OCI-LY1 (cell line): Measurements from ENCODE around the gene HYDIN.

Source experiments
- EZH2 ChIP-seq: fragments of 200-600 bp; sonication (generic), shearing (Covaris generic); IDR thresholded peaks from 2 replicates; pipeline ENCODE4 v1.8.0; 2017; ENCODE audit warnings: borderline replicate concordance, mixed run types, mild to moderate bottlenecking, antibody characterized with exemption, low read length, moderate library complexity, mixed read lengths
- TF ChIP-seq, protein P1 (sequence below): fragments of 200-600 bp; sonication (generic), shearing (Covaris generic); IDR thresholded peaks from 2 replicates; pipeline ENCODE4 v1.5.1; 2017; ENCODE audit warnings: mild to moderate bottlenecking, antibody characterized with exemption, low read length, moderate library complexity, mixed read lengths

- TF ChIP-seq, protein P1, sequence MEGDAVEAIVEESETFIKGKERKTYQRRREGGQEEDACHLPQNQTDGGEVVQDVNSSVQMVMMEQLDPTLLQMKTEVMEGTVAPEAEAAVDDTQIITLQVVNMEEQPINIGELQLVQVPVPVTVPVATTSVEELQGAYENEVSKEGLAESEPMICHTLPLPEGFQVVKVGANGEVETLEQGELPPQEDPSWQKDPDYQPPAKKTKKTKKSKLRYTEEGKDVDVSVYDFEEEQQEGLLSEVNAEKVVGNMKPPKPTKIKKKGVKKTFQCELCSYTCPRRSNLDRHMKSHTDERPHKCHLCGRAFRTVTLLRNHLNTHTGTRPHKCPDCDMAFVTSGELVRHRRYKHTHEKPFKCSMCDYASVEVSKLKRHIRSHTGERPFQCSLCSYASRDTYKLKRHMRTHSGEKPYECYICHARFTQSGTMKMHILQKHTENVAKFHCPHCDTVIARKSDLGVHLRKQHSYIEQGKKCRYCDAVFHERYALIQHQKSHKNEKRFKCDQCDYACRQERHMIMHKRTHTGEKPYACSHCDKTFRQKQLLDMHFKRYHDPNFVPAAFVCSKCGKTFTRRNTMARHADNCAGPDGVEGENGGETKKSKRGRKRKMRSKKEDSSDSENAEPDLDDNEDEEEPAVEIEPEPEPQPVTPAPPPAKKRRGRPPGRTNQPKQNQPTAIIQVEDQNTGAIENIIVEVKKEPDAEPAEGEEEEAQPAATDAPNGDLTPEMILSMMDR, result no peak
- TF ChIP-seq EZH2, result no peak
Measured at GRCh38 chr16:70804153-70804733, 426.3 kb downstream of the HYDIN start.
